Sigmoid colon (tissue), 7 donors: ENCODE data around the gene HPCAL1. TPM values are rescaled to one million over a fixed set of nuclear protein-coding genes. Genes with fewer than 3 reads are reported as not detected.

ENCODE experiments used
- DNase-seq: peaks from one replicate; pipeline ENCODE4 v3.0.0-alpha.2; 2019
- H3K27ac ChIP-seq, 4 donors: fragments of 200-600 bp; sonication (generic); one replicate each; pipeline ENCODE4 v1.5.1; 2016 to 2019; ENCODE audit warnings: mild to moderate bottlenecking in 1 of 4
- H3K27me3 ChIP-seq, 3 donors: fragments of 200-600 bp; sonication (generic); one replicate each; pipeline ENCODE4 v1.5.1; 2019; ENCODE audit warnings: mild to moderate bottlenecking in 1 of 3
- H3K36me3 ChIP-seq, 4 donors: fragments of 200-600 bp; sonication (generic); one replicate each; pipeline ENCODE4 v1.5.1; 2016 to 2019
- H3K4me1 ChIP-seq, 4 donors: fragments of 200-600 bp; sonication (generic); one replicate each; pipeline ENCODE4 v1.5.1; 2017 to 2019
- H3K4me3 ChIP-seq, 4 donors: fragments of 200-600 bp; sonication (generic); one replicate each; pipeline ENCODE4 v1.5.1; 2017 to 2019; ENCODE audit warnings: mild to moderate bottlenecking in 2 of 4, moderate library complexity in 1 of 4
- H3K9me3 ChIP-seq, 4 donors: fragments of 200-600 bp in 3 of 4; sonication (generic) in 3 of 4; one replicate each; pipeline versions ENCODE4 v1.5.1 to v1.6.1; 2013 to 2019
- CTCF ChIP-seq, 4 experiments: fragments of 450-650 bp in 3 of 4; fragments of 200-600 bp in 1 of 4; IDR thresholded peaks; one replicate each; pipeline ENCODE4 v1.5.1; 2016 to 2019; ENCODE audit warnings: antibody characterized with exemption in 4 of 4, mild to moderate bottlenecking in 3 of 4, moderate library complexity in 2 of 4
- EP300 ChIP-seq, 4 donors: sonication (generic); formaldehyde crosslinking; IDR thresholded peaks; one replicate each; pipeline ENCODE4 v1.6.1; 2017; ENCODE audit warnings: antibody characterized with exemption in 4 of 4
- POLR2A ChIP-seq, 2 donors: fragments of 450-650 bp; IDR thresholded peaks; one replicate each; pipeline ENCODE4 v1.6.1; 2016; ENCODE audit warnings: antibody characterized with exemption in 2 of 2, mild to moderate bottlenecking in 2 of 2, moderate library complexity in 2 of 2
- POLR2AphosphoS5 ChIP-seq, 4 donors: sonication (generic); formaldehyde crosslinking; IDR thresholded peaks; one replicate each; pipeline ENCODE4 v1.6.1; 2017; ENCODE audit warnings: antibody characterized with exemption in 4 of 4
- WGBS, 2 donors: extraction: QIAGEN DNeasy Blood & Tissue Kit; methylation state at CpG; one replicate each; pipeline ENCODE4 v1.1.7; 2013; 5-methylcytosine and 5-hydroxymethylcytosine counted together
- intact Hi-C: fragments of 100-400 bp; cut with DNase I; formaldehyde crosslinking; loops from one replicate; pipeline ENCODE4 v1.15.1; 2023
- polyA plus RNA-seq, 3 donors: library from polyadenylated mRNA; stranded (reverse); fragments of 200-250 nt; gene quantifications; one replicate each; pipeline ENCODE4 v1.2.3, GENCODE V29; 2013
- total RNA-seq, 4 donors: library from RNA; depleted of rRNA; stranded (reverse); fragments of >200 nt; gene quantifications; one replicate each; pipeline ENCODE4 v1.1.0, GENCODE V29; 2016
- donor health status: healthy with polysubstance abuse.
- donor health status: Bipolar disorder and iron deficiency.
- donor health status: healthy.

The HPCAL1 gene
- total and polyA plus RNA-seq, 7 donors: 27.7 to 115 (median 46.0) TPM

- Histone ChIP-seq H3K27ac (peak overlapping the region; percentile 89 to 97 (median 96)), H3K4me1 (peaks cover 0 to 56% (median 35%) of the 10 kb centered on the region in 4 donors), H3K4me3 (peak overlapping the region; percentile 61 to 71 (median 68)), H3K36me3 (peaks cover 0 to 14% (median 6%) of the 10 kb centered on the region in 4 donors), H3K9me3 (no peaks in the 10 kb centered on the region), H3K27me3 (no peaks in the 10 kb centered on the region)
- TF ChIP-seq CTCF (IDR thresholded peaks at IDR 0.05): no peak
- no peak for TF ChIP-seq EP300 (IDR thresholded peaks at IDR 0.05)
- TF ChIP-seq POLR2A (IDR thresholded peaks at IDR 0.05): peak; percentile 70 to 71
- TF ChIP-seq POLR2AphosphoS5 (IDR thresholded peaks at IDR 0.05): peak; percentile 88 to 98 (median 93)
- DNase-seq: peak; percentile 94
- intact Hi-C loops: loop anchor here (5.0 kb wide), 5 partner anchors 42 to 472 kb away; partner anchors contain the start of genes HPCAL1 and PDIA6
- 1% methylated on average over 73 of the region's 73 CpGs for WGBS, 2 donors
These were observed 146.1 kb downstream of the HPCAL1 start for GRCh38 chr2:10448576-10449485.

GRCh38 chr2:10449486-10449831 lies 146.8 kb downstream of the HPCAL1 start:
- peak overlapping the region in 2 of 4 donors; percentile 89 to 97 for H3K27ac ChIP-seq
- intact Hi-C loops: loop anchor here (5.0 kb wide), 5 partner anchors 42 to 472 kb away; partner anchors contain the start of genes HPCAL1 and PDIA6
- H3K4me3 ChIP-seq: peak overlapping the region in 3 of 4 donors; percentile 61 to 71 (median 69)
- no peaks in the 10 kb centered on the region for H3K9me3 ChIP-seq
- H3K36me3 ChIP-seq: peaks cover 0 to 8% (median under 1%) of the 10 kb centered on the region in 4 donors
- no peak for DNase-seq
- no peak for TF ChIP-seq POLR2A (IDR thresholded peaks at IDR 0.05)
- no peak for TF ChIP-seq CTCF (IDR thresholded peaks at IDR 0.05)
- TF ChIP-seq POLR2AphosphoS5 (IDR thresholded peaks at IDR 0.05): no peak
- no peak for TF ChIP-seq EP300 (IDR thresholded peaks at IDR 0.05)
- no peaks in the 10 kb centered on the region for H3K27me3 ChIP-seq
- 18 to 49% methylated on average over 5 of the region's 5 CpGs for WGBS, 2 donors
- peaks cover 0 to 62% (median 39%) of the 10 kb centered on the region in 4 donors for H3K4me1 ChIP-seq

GRCh38 chr2:10449838-10450691 lies 147.4 kb downstream of the HPCAL1 start:
- Histone ChIP-seq H3K27ac (no peak overlapping the region), H3K27me3 (no peaks in the 10 kb centered on the region), H3K4me3 (no peak overlapping the region), H3K4me1 (peaks cover 0 to 63% (median 43%) of the 10 kb centered on the region in 4 donors), H3K36me3 (peaks cover 0 to 1% (median 0%) of the 10 kb centered on the region in 4 donors), H3K9me3 (no peaks in the 10 kb centered on the region)
- TF ChIP-seq EP300 (IDR thresholded peaks at IDR 0.05): no peak
- no peak for TF ChIP-seq CTCF (IDR thresholded peaks at IDR 0.05)
- TF ChIP-seq POLR2A (IDR thresholded peaks at IDR 0.05): peak in 1 of 2 donors; percentile 70
- TF ChIP-seq POLR2AphosphoS5 (IDR thresholded peaks at IDR 0.05): peak in 1 of 4 donors; percentile 26
- intact Hi-C loops: loop anchor here (5.0 kb wide), 5 partner anchors 43 to 473 kb away; partner anchors contain the start of genes HPCAL1 and PDIA6
- WGBS, 2 donors: 37 to 77% methylated on average over 22 of the region's 22 CpGs
- no peak for DNase-seq

- no peak for DNase-seq
- TF ChIP-seq POLR2A (IDR thresholded peaks at IDR 0.05) (no peak), EP300 (IDR thresholded peaks at IDR 0.05) (no peak), POLR2AphosphoS5 (IDR thresholded peaks at IDR 0.05) (no peak), CTCF (IDR thresholded peaks at IDR 0.05) (no peak)
- Histone ChIP-seq H3K4me1 (peaks cover 0 to 50% (median 33%) of the 10 kb centered on the region in 4 donors), H3K9me3 (no peaks in the 10 kb centered on the region), H3K36me3 (no peaks in the 10 kb centered on the region), H3K27me3 (no peaks in the 10 kb centered on the region), H3K4me3 (no peak overlapping the region), H3K27ac (peak overlapping the region; percentile 41 to 69 (median 62))
- intact Hi-C loops: no loop called here
- WGBS, 2 donors: 73 to 91% methylated on average over 6 of the region's 6 CpGs
These were observed 149.1 kb downstream of the HPCAL1 start for GRCh38 chr2:10451819-10452218.
